Measurements from ENCODE around the gene CYSRT1. TPM values are rescaled to one million over a fixed set of nuclear protein-coding genes. Genes with fewer than 3 reads are reported as not detected.

Gene CYSRT1
- total RNA-seq = under 1 TPM; 0.34 to 0.64 TPM

- Mint-ChIP-seq H3K27ac (peak within 1 kb of the TSS; percentile 55 to 57), H3K36me3 (no peaks in the 10 kb centered on the region), H3K9me3 (no peaks in the 10 kb centered on the region)
- DNase-seq (ENCODE audit: low spot score in 2 of 2) = no peak
- ATAC-seq = no peak
Observed at GRCh38 chr9:137224830-137225694, at the start of gene CYSRT1. Gene CYSRT1 (plus strand): TSS chr9:137225174. CDS start chr9:137225622, 448 bp downstream.

GRCh38 chr9:137175345-137175961 lies 49.5 kb upstream of the CYSRT1 start:
- no peak for DNase-seq (ENCODE audit: low spot score in 2 of 2)
- Mint-ChIP-seq H3K27ac (no peak overlapping the region), H3K9me3 (no peaks in the 10 kb centered on the region), H3K36me3 (no peaks in the 10 kb centered on the region)
- no peak for ATAC-seq

- H3K27ac Mint-ChIP-seq = no peak overlapping the region
- no peaks in the 10 kb centered on the region for H3K9me3 Mint-ChIP-seq
- H3K36me3 Mint-ChIP-seq = no peaks in the 10 kb centered on the region
- peak; percentile 33 to 52 for ATAC-seq
- no peak for DNase-seq (ENCODE audit: low spot score in 2 of 2)
Observed at GRCh38 chr9:137176302-137177182, 48.4 kb upstream of the CYSRT1 start.

GRCh38 chr9:137178201-137178938 lies 46.6 kb upstream of the CYSRT1 start:
- Mint-ChIP-seq H3K9me3 (no peaks in the 10 kb centered on the region), H3K36me3 (peaks cover 0 to 5% of the 10 kb centered on the region in 2 donors), H3K27ac (peak overlapping the region in 1 of 2 donors; percentile 35)
- no peak for ATAC-seq
- no peak for DNase-seq (ENCODE audit: low spot score in 2 of 2)

- no peaks in the 10 kb centered on the region for H3K9me3 Mint-ChIP-seq
- peaks cover 0 to 5% of the 10 kb centered on the region in 2 donors for H3K36me3 Mint-ChIP-seq
- no peak for DNase-seq (ENCODE audit: low spot score in 2 of 2)
- ATAC-seq = no peak
- peak overlapping the region in 1 of 2 donors; percentile 35 for H3K27ac Mint-ChIP-seq
Observed at GRCh38 chr9:137178939-137179630, 45.9 kb upstream of the CYSRT1 start.

- ATAC-seq = no peak
- peaks cover 0 to 5% of the 10 kb centered on the region in 2 donors for H3K36me3 Mint-ChIP-seq
Observed at GRCh38 chr9:137179761-137180160, 45.2 kb upstream of the CYSRT1 start.

GRCh38 chr9:137180491-137180890 lies 44.5 kb upstream of the CYSRT1 start:
- ATAC-seq = no peak
- no peak for DNase-seq (ENCODE audit: low spot score in 2 of 2)
- Mint-ChIP-seq H3K27ac (no peak overlapping the region), H3K36me3 (peaks cover 0 to 5% of the 10 kb centered on the region in 2 donors), H3K9me3 (no peaks in the 10 kb centered on the region)

More at GRCh38 chr9:137179761-137180160, 45.2 kb upstream of the CYSRT1 start:
- no peak for DNase-seq (ENCODE audit: low spot score in 2 of 2)
- Mint-ChIP-seq H3K27ac (peak overlapping the region in 1 of 2 donors; percentile 35), H3K9me3 (no peaks in the 10 kb centered on the region)

- H3K36me3 Mint-ChIP-seq = peaks cover 0 to 5% of the 10 kb centered on the region in 2 donors
- ATAC-seq = no peak
- DNase-seq (ENCODE audit: low spot score in 2 of 2) = no peak
- no peaks in the 10 kb centered on the region for H3K9me3 Mint-ChIP-seq
- H3K27ac Mint-ChIP-seq = no peak overlapping the region
Observed at GRCh38 chr9:137181680-137182079, 43.3 kb upstream of the CYSRT1 start.

- no peaks in the 10 kb centered on the region for H3K9me3 Mint-ChIP-seq
- DNase-seq (ENCODE audit: low spot score in 2 of 2) (no peak), ATAC-seq (no peak)
- peaks cover 0 to 16% of the 10 kb centered on the region in 2 donors for H3K36me3 Mint-ChIP-seq
- H3K27ac Mint-ChIP-seq = no peak overlapping the region
Observed at GRCh38 chr9:137182836-137183235, 42.1 kb upstream of the CYSRT1 start.

- ATAC-seq (no peak), DNase-seq (ENCODE audit: low spot score in 2 of 2) (no peak)
- Mint-ChIP-seq H3K36me3 (peaks cover 0 to 16% of the 10 kb centered on the region in 2 donors), H3K27ac (no peak overlapping the region), H3K9me3 (no peaks in the 10 kb centered on the region)
Observed at GRCh38 chr9:137183980-137184595, 40.9 kb upstream of the CYSRT1 start.

- H3K27ac Mint-ChIP-seq = no peak overlapping the region
- no peaks in the 10 kb centered on the region for H3K9me3 Mint-ChIP-seq
- DNase-seq (ENCODE audit: low spot score in 2 of 2) (no peak), ATAC-seq (no peak)
- H3K36me3 Mint-ChIP-seq = peaks cover 0 to 16% of the 10 kb centered on the region in 2 donors
Observed at GRCh38 chr9:137184881-137185660, 39.9 kb upstream of the CYSRT1 start.

GRCh38 chr9:137185921-137186320 lies 39.1 kb upstream of the CYSRT1 start:
- no peaks in the 10 kb centered on the region for H3K9me3 Mint-ChIP-seq
- peaks cover 0 to 16% of the 10 kb centered on the region in 2 donors for H3K36me3 Mint-ChIP-seq
- no peak overlapping the region for H3K27ac Mint-ChIP-seq
- no peak for DNase-seq (ENCODE audit: low spot score in 2 of 2)
- ATAC-seq = no peak

- Mint-ChIP-seq H3K9me3 (no peaks in the 10 kb centered on the region), H3K27ac (no peak overlapping the region), H3K36me3 (peaks cover 0 to 16% of the 10 kb centered on the region in 2 donors)
- DNase-seq (ENCODE audit: low spot score in 2 of 2) (no peak), ATAC-seq (no peak)
Observed at GRCh38 chr9:137186385-137186784, 38.6 kb upstream of the CYSRT1 start.

- DNase-seq (ENCODE audit: low spot score in 2 of 2) = no peak
- peak overlapping the region; percentile 90 to 93 for H3K27ac Mint-ChIP-seq
- H3K36me3 Mint-ChIP-seq = peaks cover 0 to 11% of the 10 kb centered on the region in 2 donors
- ATAC-seq = no peak
- H3K9me3 Mint-ChIP-seq = no peaks in the 10 kb centered on the region
Observed at GRCh38 chr9:137187386-137187785, 37.6 kb upstream of the CYSRT1 start.
